Measurements from ENCODE around the gene MYCBPAP. TPM values are rescaled to one million over a fixed set of nuclear protein-coding genes. Genes with fewer than 3 reads are reported as not detected.

MYCBPAP gene, protein sequence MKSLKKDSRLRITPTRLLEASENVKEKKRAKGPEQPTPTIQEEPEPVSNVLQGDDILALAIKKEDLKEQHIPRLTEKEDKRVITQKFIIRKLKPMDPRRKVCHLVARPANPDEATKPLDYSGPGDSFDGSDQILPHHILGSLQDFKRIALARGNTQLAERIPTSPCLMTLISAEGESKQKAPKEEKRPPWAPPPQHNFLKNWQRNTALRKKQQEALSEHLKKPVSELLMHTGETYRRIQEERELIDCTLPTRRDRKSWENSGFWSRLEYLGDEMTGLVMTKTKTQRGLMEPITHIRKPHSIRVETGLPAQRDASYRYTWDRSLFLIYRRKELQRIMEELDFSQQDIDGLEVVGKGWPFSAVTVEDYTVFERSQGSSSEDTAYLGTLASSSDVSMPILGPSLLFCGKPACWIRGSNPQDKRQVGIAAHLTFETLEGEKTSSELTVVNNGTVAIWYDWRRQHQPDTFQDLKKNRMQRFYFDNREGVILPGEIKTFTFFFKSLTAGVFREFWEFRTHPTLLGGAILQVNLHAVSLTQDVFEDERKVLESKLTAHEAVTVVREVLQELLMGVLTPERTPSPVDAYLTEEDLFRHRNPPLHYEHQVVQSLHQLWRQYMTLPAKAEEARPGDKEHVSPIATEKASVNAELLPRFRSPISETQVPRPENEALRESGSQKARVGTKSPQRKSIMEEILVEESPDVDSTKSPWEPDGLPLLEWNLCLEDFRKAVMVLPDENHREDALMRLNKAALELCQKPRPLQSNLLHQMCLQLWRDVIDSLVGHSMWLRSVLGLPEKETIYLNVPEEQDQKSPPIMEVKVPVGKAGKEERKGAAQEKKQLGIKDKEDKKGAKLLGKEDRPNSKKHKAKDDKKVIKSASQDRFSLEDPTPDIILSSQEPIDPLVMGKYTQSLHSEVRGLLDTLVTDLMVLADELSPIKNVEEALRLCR
- 1 to 10 TPM in 1 of 4 donors, under 1 TPM in 3; 0.38 to 2.3 (median 0.54) TPM for total RNA-seq

- intact Hi-C loops (cut with DNase I; ENCODE audit: low total_unique reads): no loop called here
- no peak for TF ChIP-seq POLR2A (IDR thresholded peaks at IDR 0.05)
- TF ChIP-seq, protein P1, sequence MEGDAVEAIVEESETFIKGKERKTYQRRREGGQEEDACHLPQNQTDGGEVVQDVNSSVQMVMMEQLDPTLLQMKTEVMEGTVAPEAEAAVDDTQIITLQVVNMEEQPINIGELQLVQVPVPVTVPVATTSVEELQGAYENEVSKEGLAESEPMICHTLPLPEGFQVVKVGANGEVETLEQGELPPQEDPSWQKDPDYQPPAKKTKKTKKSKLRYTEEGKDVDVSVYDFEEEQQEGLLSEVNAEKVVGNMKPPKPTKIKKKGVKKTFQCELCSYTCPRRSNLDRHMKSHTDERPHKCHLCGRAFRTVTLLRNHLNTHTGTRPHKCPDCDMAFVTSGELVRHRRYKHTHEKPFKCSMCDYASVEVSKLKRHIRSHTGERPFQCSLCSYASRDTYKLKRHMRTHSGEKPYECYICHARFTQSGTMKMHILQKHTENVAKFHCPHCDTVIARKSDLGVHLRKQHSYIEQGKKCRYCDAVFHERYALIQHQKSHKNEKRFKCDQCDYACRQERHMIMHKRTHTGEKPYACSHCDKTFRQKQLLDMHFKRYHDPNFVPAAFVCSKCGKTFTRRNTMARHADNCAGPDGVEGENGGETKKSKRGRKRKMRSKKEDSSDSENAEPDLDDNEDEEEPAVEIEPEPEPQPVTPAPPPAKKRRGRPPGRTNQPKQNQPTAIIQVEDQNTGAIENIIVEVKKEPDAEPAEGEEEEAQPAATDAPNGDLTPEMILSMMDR (IDR thresholded peaks at IDR 0.05): no peak
- peak; percentile 61 to 95 for DNase-seq (ENCODE audit: low spot score in 2 of 2)
- 4 to 16% methylated on average over 24 to 30 of the region's 66 CpGs for WGBS, 2 donors
- H3K4me3 ChIP-seq (ENCODE audit: low read depth, poor library complexity, severe bottlenecking): peak within 1 kb of the TSS; percentile 25
Observed at GRCh38 chr17:50507871-50508572, at the start of gene MYCBPAP. MYCBPAP (plus strand) TSS chr17:50508439; CDS start chr17:50508675, 236 bp downstream.

DNA sequence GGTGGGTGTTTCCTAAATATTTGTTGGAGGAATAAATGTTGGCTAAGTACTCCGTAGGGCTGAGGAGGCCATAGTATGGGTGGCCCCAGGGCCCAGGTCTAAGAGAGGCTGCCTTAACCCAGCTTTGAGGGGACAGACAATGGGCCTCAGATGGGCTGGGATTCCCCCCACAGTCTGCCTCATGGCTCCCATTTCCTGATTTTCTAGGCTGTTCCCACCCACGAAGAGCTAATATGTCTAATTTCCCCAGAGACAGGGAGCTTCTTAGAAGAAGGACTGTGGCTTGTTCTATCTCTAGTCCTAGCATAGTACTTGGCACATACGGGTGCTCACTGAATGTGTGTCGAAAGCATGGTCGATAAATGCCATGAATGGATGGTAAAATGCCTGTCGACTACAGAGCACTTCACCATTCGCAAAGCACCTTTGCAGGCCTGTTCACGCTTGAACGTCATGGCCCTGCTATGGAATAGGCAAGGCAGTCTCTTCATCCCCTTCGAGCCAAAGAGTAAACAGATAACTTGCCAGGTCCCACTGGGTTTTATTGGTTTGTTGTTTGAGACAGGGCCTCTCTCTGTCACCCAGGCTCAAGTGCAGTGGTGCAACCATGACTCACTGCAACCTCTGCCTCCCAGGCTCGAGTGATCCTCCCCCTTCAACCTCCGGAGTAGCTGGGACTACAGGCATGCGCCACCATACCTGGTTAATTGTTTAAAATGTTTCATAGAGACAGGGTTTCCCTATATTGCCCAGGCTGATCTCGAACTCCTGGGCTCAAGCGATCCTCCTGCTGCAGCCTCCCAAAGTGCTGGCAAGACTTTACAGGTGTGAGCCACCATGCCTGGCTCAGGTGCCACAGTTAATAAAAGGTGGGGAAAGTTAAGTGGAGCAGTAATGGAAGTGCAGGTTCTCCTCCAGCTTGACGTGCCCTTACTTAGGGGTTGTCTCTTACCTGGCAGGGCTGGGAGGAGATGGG is 49.2 kb upstream of the MYCBPAP start:
- no peak for TF ChIP-seq POLR2A (IDR thresholded peaks at IDR 0.05)
- TF ChIP-seq, protein P1 (IDR thresholded peaks at IDR 0.05): no peak
- no peak overlapping the region for H3K4me3 ChIP-seq (ENCODE audit: low read depth, poor library complexity, severe bottlenecking)
- 72 to 75% methylated on average over 16 of the region's 16 CpGs for WGBS, 2 donors
- intact Hi-C loops (cut with DNase I; ENCODE audit: low total_unique reads): no loop called here
- no peak for DNase-seq (ENCODE audit: low spot score in 2 of 2)

- no peak for TF ChIP-seq POLR2A (IDR thresholded peaks at IDR 0.05)
- TF ChIP-seq, protein P1 (IDR thresholded peaks at IDR 0.05): no peak
- intact Hi-C loops (cut with DNase I; ENCODE audit: low total_unique reads): no loop called here
- no peak for DNase-seq (ENCODE audit: low spot score in 2 of 2)
- WGBS, 2 donors: 95% methylated on average over 4 of the region's 4 CpGs
- no peak overlapping the region for H3K4me3 ChIP-seq (ENCODE audit: low read depth, poor library complexity, severe bottlenecking)
Observed at GRCh38 chr17:50459756-50460155, 48.5 kb upstream of the MYCBPAP start.

- no peak overlapping the region for H3K4me3 ChIP-seq (ENCODE audit: low read depth, poor library complexity, severe bottlenecking)
- 96 to 97% methylated on average over 6 to 9 of the region's 9 CpGs for WGBS, 2 donors
- no peak for TF ChIP-seq POLR2A (IDR thresholded peaks at IDR 0.05)
- TF ChIP-seq, protein P1 (IDR thresholded peaks at IDR 0.05): no peak
- DNase-seq (ENCODE audit: low spot score in 2 of 2): no peak
- intact Hi-C loops (cut with DNase I; ENCODE audit: low total_unique reads): no loop called here
Observed at GRCh38 chr17:50460831-50461526, 47.3 kb upstream of the MYCBPAP start.

Data from lower leg skin (tissue), 4 donors.